GM12801 (cell line): ENCODE results near the gene OXSR1.

Experiments
- CTCF ChIP-seq: IDR thresholded peaks from one replicate; pipeline ENCODE4 v1.5.1; 2011; ENCODE audit warnings: control low read depth; ENCODE audit not compliant: insufficient read length; ENCODE audit errors: extremely low read depth

The OXSR1 gene

GRCh38 chr3:38158472-38158871 lies 6.9 kb upstream of the OXSR1 start:
- no peak for TF ChIP-seq CTCF

GRCh38 chr3:38163117-38163840 lies 2.1 kb upstream of the OXSR1 start:
- no peak for TF ChIP-seq CTCF

GRCh38 chr3:38163841-38164642 lies 1.3 kb upstream of the OXSR1 start:
- TF ChIP-seq CTCF = no peak

GRCh38 chr3:38164643-38164951 lies 740 bp upstream of the OXSR1 start:
- no peak for TF ChIP-seq CTCF

GRCh38 chr3:38165722-38166387 lies 518 bp downstream of the OXSR1 start:
- no peak for TF ChIP-seq CTCF

GRCh38 chr3:38167591-38167990 lies 2.3 kb downstream of the OXSR1 start:
- TF ChIP-seq CTCF = no peak

GRCh38 chr3:38168151-38169026 lies 3.1 kb downstream of the OXSR1 start:
- TF ChIP-seq CTCF = no peak
